HepG2 (cell line): ENCODE results near the gene MORF4L2. TPM values are rescaled to one million over a fixed set of nuclear protein-coding genes. Genes with fewer than 3 reads are reported as not detected.

ENCODE experiments used
- EP300 ChIP-seq, 3 experiments: sonication (generic) in 1 of 3; formaldehyde crosslinking in 1 of 3; IDR thresholded peaks; 2 replicates each; pipeline versions ENCODE4 v1.5.1 to v1.6.1; 2011 to 2020; ENCODE audit warnings: low read depth in 2 of 3, low read length in 2 of 3, borderline replicate concordance in 1 of 3, improper control_type of control experiment in 1 of 3, mild to moderate bottlenecking in 1 of 3, missing genetic modification reagents in 1 of 3, moderate library complexity in 1 of 3
- ESRRA ChIP-seq: sonication (generic); formaldehyde crosslinking; IDR thresholded peaks from 2 replicates; pipeline ENCODE4 v1.5.1; 2020; ENCODE audit warnings: mild to moderate bottlenecking, low read depth, missing genetic modification reagents
- GTF2F1 ChIP-seq: fragments of 150-350 bp; IDR thresholded peaks from 2 replicates; pipeline ENCODE4 v1.6.1; 2014; ENCODE audit warnings: low read length
- SRY ChIP-seq: sonication (generic); formaldehyde crosslinking; IDR thresholded peaks from 2 replicates; pipeline ENCODE4 v1.8.0; 2022; ENCODE audit warnings: mild to moderate bottlenecking, missing genetic modification reagents
- STAT5B ChIP-seq: sonication (generic); formaldehyde crosslinking; IDR thresholded peaks from 2 replicates; pipeline ENCODE4 v1.4.0; 2020; ENCODE audit warnings: missing genetic modification reagents
- XBP1 ChIP-seq: sonication (generic); formaldehyde crosslinking; IDR thresholded peaks from 2 replicates; pipeline ENCODE4 v1.5.0; 2020; ENCODE audit warnings: missing genetic modification reagents
- ZBTB10 ChIP-seq: sonication (generic); formaldehyde crosslinking; IDR thresholded peaks from 2 replicates; pipeline ENCODE4 v1.4.0; 2020; ENCODE audit warnings: missing genetic modification reagents, borderline replicate concordance
- ZBTB33 ChIP-seq: sonication (generic); formaldehyde crosslinking; IDR thresholded peaks from 2 replicates; pipeline ENCODE4 v1.4.0; 2020; ENCODE audit warnings: missing genetic modification reagents
- ZNF224 ChIP-seq: sonication (generic); formaldehyde crosslinking; IDR thresholded peaks from 2 replicates; pipeline ENCODE4 v1.5.0; 2020; ENCODE audit warnings: mild to moderate bottlenecking, missing genetic modification reagents
- ZNF570 ChIP-seq: sonication (generic); formaldehyde crosslinking; IDR thresholded peaks from 2 replicates; pipeline ENCODE4 v1.4.0; 2020; ENCODE audit warnings: mild to moderate bottlenecking, missing genetic modification reagents, borderline replicate concordance
- ZNF576 ChIP-seq: sonication (generic); formaldehyde crosslinking; IDR thresholded peaks from 2 replicates; pipeline ENCODE4 v1.4.0; 2020; ENCODE audit warnings: mild to moderate bottlenecking, missing genetic modification reagents
- ZNF790 ChIP-seq: sonication (generic); formaldehyde crosslinking; IDR thresholded peaks from 2 replicates; pipeline ENCODE4 v1.8.0; 2022; ENCODE audit warnings: missing genetic modification reagents, mild to moderate bottlenecking, borderline replicate concordance
- ZNF792 ChIP-seq: IDR thresholded peaks from 2 replicates; pipeline ENCODE4 v1.6.1; 2016
- ZNF850 ChIP-seq: sonication (generic); formaldehyde crosslinking; conservative IDR thresholded peaks from 2 replicates; pipeline ENCODE4 v1.9.0; 2021; ENCODE audit warnings: mild to moderate bottlenecking, missing genetic modification reagents
- ZSCAN9 ChIP-seq: IDR thresholded peaks from 2 replicates; pipeline ENCODE4 v1.6.1; 2016; ENCODE audit warnings: borderline replicate concordance
- polyA plus RNA-seq, 8 experiments: library from polyadenylated mRNA; depleted of rRNA in 3 of 8; stranded (reverse) in 7 of 8; unstranded in 1 of 8; fragments of >200 nt; fragmentation: Illumina TruSeq in 4 of 8; extraction: Trizol in 4 of 8; gene quantifications; 2 replicates each; pipeline versions ENCODE4 v1.2.1 to v1.2.3, GENCODE V29; 2011 to 2016; ENCODE audit warnings: low read depth in 4 of 8, missing spikeins in 1 of 8, mixed read lengths in 1 of 8; ENCODE audit not compliant: insufficient read depth in 1 of 8
- total RNA-seq, 5 experiments: library from RNA; depleted of rRNA; stranded (reverse); fragments of >200 nt; fragmentation: Illumina TruSeq; extraction: Trizol; gene quantifications; 2 replicates each; pipeline ENCODE4 v1.2.3, GENCODE V29; 2016; ENCODE audit warnings: low read depth in 1 of 5
- TF ChIP-seq, protein P1 (sequence below): sonication (generic); formaldehyde crosslinking; IDR thresholded peaks from 2 replicates; pipeline ENCODE4 v1.4.0; 2020; ENCODE audit warnings: missing genetic modification reagents
- TF ChIP-seq, protein P2 (sequence below), 2 experiments: sonication (generic) in 1 of 2; formaldehyde crosslinking in 1 of 2; IDR thresholded peaks; 2 replicates each; pipeline versions ENCODE4 v1.4.0 to v1.6.1; 2018 to 2020; ENCODE audit warnings: missing genetic modification reagents in 2 of 2, borderline replicate concordance in 1 of 2, low read depth in 1 of 2, mild to moderate bottlenecking in 1 of 2, missing biosample characterization in 1 of 2
- TF ChIP-seq, protein P3 (sequence below): sonication (generic); formaldehyde crosslinking; IDR thresholded peaks from 2 replicates; pipeline ENCODE4 v1.4.0; 2020; ENCODE audit warnings: missing genetic modification reagents, borderline replicate concordance

The MORF4L2 gene
- total and polyA plus RNA-seq, 2 of the 13 experiments (the other 11 are each of a cell fraction or from before 2014, with no cell fraction given): 358 to 469 TPM

DNA sequence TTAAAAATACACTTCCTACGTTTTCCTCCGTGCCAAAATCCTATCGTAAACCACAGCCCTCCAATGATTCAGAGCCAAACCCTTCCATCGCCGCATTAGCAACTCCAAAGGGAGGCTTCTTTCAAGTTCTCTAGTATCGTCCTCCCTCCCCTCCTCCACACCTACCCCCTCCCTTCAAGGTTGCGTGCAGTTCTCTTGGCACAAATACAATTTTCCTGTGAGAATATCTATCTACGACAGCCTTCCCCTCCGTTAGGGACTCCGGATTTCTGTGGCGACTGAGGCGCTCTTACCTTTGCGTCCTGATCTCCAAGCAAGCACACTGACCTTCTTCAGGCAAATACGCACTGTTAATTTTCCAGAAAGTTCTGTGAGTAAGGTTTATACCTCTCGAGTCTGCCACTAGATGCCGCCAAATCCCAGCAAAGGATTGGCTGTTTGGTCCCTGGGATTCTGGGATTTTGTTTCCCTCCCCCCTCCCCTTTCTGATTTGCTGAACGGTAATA is 1.2 kb upstream of the MORF4L2 start (continued):
- TF ChIP-seq, protein P1, sequence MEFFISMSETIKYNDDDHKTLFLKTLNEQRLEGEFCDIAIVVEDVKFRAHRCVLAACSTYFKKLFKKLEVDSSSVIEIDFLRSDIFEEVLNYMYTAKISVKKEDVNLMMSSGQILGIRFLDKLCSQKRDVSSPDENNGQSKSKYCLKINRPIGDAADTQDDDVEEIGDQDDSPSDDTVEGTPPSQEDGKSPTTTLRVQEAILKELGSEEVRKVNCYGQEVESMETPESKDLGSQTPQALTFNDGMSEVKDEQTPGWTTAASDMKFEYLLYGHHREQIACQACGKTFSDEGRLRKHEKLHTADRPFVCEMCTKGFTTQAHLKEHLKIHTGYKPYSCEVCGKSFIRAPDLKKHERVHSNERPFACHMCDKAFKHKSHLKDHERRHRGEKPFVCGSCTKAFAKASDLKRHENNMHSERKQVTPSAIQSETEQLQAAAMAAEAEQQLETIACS (CRISPR knock-in tag): no peak
- TF ChIP-seq STAT5B (CRISPR knock-in tag) (no peak), ZNF224 (CRISPR knock-in tag) (no peak), GTF2F1 (no peak), ZNF792 (no peak), ZNF850 (no peak), ESRRA (CRISPR knock-in tag) (no peak), SRY (no peak), ZNF576 (CRISPR knock-in tag) (peak; percentile 100), ZNF790 (CRISPR knock-in tag) (no peak), ZBTB10 (CRISPR knock-in tag) (no peak), ZBTB33 (CRISPR knock-in tag) (0 out of 2 replicates have a peak, but pooled peaks have one; percentile 12), XBP1 (CRISPR knock-in tag) (no peak), ZSCAN9 (CRISPR knock-in tag) (no peak), ZNF570 (no peak), EP300 (IDR thresholded peaks at IDR 0.05; ENCODE audit: low read depth in 2 of 2, low read length in 2 of 2) (peak in 1 of 2 experiments; percentile 31; a peak in 1 of 4 replicates), EP300 (CRISPR knock-in tag; IDR thresholded peaks at IDR 0.05; ENCODE audit: borderline replicate concordance) (no peak)
- TF ChIP-seq, protein P2, sequence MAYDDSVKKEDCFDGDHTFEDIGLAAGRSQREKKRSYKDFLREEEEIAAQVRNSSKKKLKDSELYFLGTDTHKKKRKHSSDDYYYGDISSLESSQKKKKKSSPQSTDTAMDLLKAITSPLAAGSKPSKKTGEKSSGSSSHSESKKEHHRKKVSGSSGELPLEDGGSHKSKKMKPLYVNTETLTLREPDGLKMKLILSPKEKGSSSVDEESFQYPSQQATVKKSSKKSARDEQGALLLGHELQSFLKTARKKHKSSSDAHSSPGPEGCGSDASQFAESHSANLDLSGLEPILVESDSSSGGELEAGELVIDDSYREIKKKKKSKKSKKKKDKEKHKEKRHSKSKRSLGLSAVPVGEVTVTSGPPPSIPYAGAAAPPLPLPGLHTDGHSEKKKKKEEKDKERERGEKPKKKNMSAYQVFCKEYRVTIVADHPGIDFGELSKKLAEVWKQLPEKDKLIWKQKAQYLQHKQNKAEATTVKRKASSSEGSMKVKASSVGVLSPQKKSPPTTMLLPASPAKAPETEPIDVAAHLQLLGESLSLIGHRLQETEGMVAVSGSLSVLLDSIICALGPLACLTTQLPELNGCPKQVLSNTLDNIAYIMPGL (CRISPR knock-in tag; IDR thresholded peaks at IDR 0.05; ENCODE audit: borderline replicate concordance in 1 of 2, low read depth in 1 of 2): peak; percentile 26 to 63; a peak in 2 of 4 replicates
- TF ChIP-seq, protein P3, sequence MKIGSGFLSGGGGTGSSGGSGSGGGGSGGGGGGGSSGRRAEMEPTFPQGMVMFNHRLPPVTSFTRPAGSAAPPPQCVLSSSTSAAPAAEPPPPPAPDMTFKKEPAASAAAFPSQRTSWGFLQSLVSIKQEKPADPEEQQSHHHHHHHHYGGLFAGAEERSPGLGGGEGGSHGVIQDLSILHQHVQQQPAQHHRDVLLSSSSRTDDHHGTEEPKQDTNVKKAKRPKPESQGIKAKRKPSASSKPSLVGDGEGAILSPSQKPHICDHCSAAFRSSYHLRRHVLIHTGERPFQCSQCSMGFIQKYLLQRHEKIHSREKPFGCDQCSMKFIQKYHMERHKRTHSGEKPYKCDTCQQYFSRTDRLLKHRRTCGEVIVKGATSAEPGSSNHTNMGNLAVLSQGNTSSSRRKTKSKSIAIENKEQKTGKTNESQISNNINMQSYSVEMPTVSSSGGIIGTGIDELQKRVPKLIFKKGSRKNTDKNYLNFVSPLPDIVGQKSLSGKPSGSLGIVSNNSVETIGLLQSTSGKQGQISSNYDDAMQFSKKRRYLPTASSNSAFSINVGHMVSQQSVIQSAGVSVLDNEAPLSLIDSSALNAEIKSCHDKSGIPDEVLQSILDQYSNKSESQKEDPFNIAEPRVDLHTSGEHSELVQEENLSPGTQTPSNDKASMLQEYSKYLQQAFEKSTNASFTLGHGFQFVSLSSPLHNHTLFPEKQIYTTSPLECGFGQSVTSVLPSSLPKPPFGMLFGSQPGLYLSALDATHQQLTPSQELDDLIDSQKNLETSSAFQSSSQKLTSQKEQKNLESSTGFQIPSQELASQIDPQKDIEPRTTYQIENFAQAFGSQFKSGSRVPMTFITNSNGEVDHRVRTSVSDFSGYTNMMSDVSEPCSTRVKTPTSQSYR: no peak; the same call in 1 of the 2 replicates
